Measurements from ENCODE around the gene STAT5B. TPM values are rescaled to one million over a fixed set of nuclear protein-coding genes. Genes with fewer than 3 reads are reported as not detected.

STAT5B gene
- total and polyA plus RNA-seq, 2 of the 8 experiments (the other 6 are each of a cell fraction or from before 2014, with no cell fraction given), result 35.3 to 52.6 TPM

- H3K27me3 ChIP-seq (replicated peaks in 1 of 4; ENCODE audit: control insufficient read depth in 3 of 4, extremely low read depth in 1 of 4, insufficient read depth in 3 of 4, low read length in 3 of 4), result peaks cover 0 to 14% (median 11%) of the 10 kb centered on the region in 4 experiments; a peak in 5 of 7 replicates
- ChIA-PET CTCF (ENCODE audit: partially characterized antibody) (interaction anchor here (0.9 to 2.4 kb wide), 7 partner anchors 9 to 256 kb away, joined by 3 to 6 read pairs (median 3); no protein-coding TSS in a partner anchor), POLR2A (ENCODE audit: partially characterized antibody) (interaction anchor here (1.4 kb wide), 1 partner anchor 8 kb away, joined by 3 read pairs; the partner anchor contains the start of gene STAT5B)
- H3K27ac ChIP-seq (ENCODE audit: low read depth, low read length), result no peak overlapping the region
- WGBS, 2 experiments (ENCODE audit: extremely low coverage in 1 of 2, insufficient coverage in 1 of 2, insufficient read length in 1 of 2, insufficient replicate concordance in 2 of 2, low coverage in 1 of 2, low lambda C conversion rate in 2 of 2, missing lambda C conversion rate in 1 of 2), result 95% methylated on average over 7 of the region's 7 CpGs; no CpG with 5 or more reads in 1 of the 2 experiments
- no peak overlapping the region for H4K91ac ChIP-seq (replicated peaks; ENCODE audit: insufficient read length, low read length)
- H3K4me3 ChIP-seq (ENCODE audit: extremely low read depth in 1 of 4, insufficient read depth in 2 of 4, low read depth in 3 of 4, low read length in 4 of 4), result no peak overlapping the region
- H2BK120ac ChIP-seq (replicated peaks; ENCODE audit: low read depth, low read length), result no peak overlapping the region
- no peaks in the 10 kb centered on the region for H3K36me3 ChIP-seq (ENCODE audit: control insufficient read depth in 2 of 4, insufficient read depth in 4 of 4, low read length in 3 of 4)
- H3K23me2 ChIP-seq (ENCODE audit: low read depth, low read length), result no peaks in the 10 kb centered on the region; the same call in 1 of the 2 replicates
- H3K9ac ChIP-seq (replicated peaks in 1 of 4; ENCODE audit: extremely low read depth in 1 of 4, low read depth in 3 of 4, low read length in 3 of 4), result no peak overlapping the region; a peak in 1 of 7 replicates
- no peaks in the 10 kb centered on the region for H4K20me1 ChIP-seq (replicated peaks in 1 of 2; ENCODE audit: control insufficient read depth in 1 of 2, insufficient read depth in 2 of 2, low read length in 2 of 2)
- no peak overlapping the region for H3K4me2 ChIP-seq (ENCODE audit: insufficient read depth in 1 of 2, low read depth in 2 of 2, low read length in 2 of 2)
- no peak overlapping the region for H4K8ac ChIP-seq (ENCODE audit: extremely low read depth, insufficient read depth, low read length)
- H3K56ac ChIP-seq (replicated peaks; ENCODE audit: insufficient read length, low read depth, low read length), result no peak overlapping the region
- no peak overlapping the region for H2AFZ ChIP-seq (ENCODE audit: low read length)
- peaks cover 0 to 12% (median 8%) of the 10 kb centered on the region in 4 experiments; a peak in 5 of 7 replicates for H3K4me1 ChIP-seq (replicated peaks in 1 of 4; ENCODE audit: control insufficient read depth in 3 of 4, insufficient read depth in 4 of 4, low read length in 3 of 4)
- no peak overlapping the region for H3K4ac ChIP-seq (replicated peaks; ENCODE audit: insufficient read length, low read depth, low read length)
- H2BK5ac ChIP-seq (ENCODE audit: low read depth, low read length), result 0 out of 2 replicates have a peak overlapping the region, but pooled peaks have one; percentile 49
- H3K9me3 ChIP-seq (ENCODE audit: insufficient read depth in 2 of 2, low read depth in 1 of 2, low read length in 1 of 2), result no peaks in the 10 kb centered on the region
- H3K23ac ChIP-seq (ENCODE audit: insufficient read length), result no peak overlapping the region
- H2BK20ac ChIP-seq (ENCODE audit: low read length), result no peak overlapping the region
- H2AK5ac ChIP-seq (ENCODE audit: low read depth, low read length), result no peak overlapping the region
- FAIRE-seq (no peak), DNase-seq (ENCODE audit: low read depth in 1 of 2, low spot score in 2 of 2) (no peak)
- no peaks in the 10 kb centered on the region for H3K79me2 ChIP-seq (ENCODE audit: control insufficient read depth in 1 of 2, insufficient read depth in 2 of 2, low read length in 2 of 2)
- no peak overlapping the region for H3K14ac ChIP-seq (ENCODE audit: insufficient read length)
- H3K79me1 ChIP-seq (ENCODE audit: low read depth, low read length), result no peaks in the 10 kb centered on the region
- no peak overlapping the region for H4K5ac ChIP-seq (ENCODE audit: insufficient read length, low read depth, low read length)
- H2BK15ac ChIP-seq (ENCODE audit: low read length), result peak overlapping the region; percentile 81; the same call in 1 of the 2 replicates
- H2BK12ac ChIP-seq (ENCODE audit: low read depth, low read length), result no peak overlapping the region
- H3K18ac ChIP-seq (ENCODE audit: extremely low read depth, low read length), result no peak overlapping the region; the same call in 1 of the 2 replicates
- TF ChIP-seq MAX (IDR thresholded peaks at IDR 0.05) (no peak), SUZ12 (IDR thresholded peaks at IDR 0.05; ENCODE audit: low read length) (no peak), ATF3 (IDR thresholded peaks at IDR 0.05; ENCODE audit: insufficient read depth, low read depth, low read length) (no peak), GTF2F1 (IDR thresholded peaks at IDR 0.05; ENCODE audit: borderline replicate concordance, low read depth, low read length) (no peak), YY1 (IDR thresholded peaks at IDR 0.05; ENCODE audit: low read depth, low read length) (no peak), SRF (IDR thresholded peaks at IDR 0.05; ENCODE audit: low read depth, low read length) (no peak), TBP (IDR thresholded peaks at IDR 0.05; ENCODE audit: low read depth, low read length) (no peak), NRF1 (IDR thresholded peaks at IDR 0.05; ENCODE audit: low read depth, low read length) (no peak), NANOG (IDR thresholded peaks at IDR 0.05; ENCODE audit: insufficient read depth, low read depth, low read length, poor library complexity, severe bottlenecking) (no peak), USF2 (IDR thresholded peaks at IDR 0.05; ENCODE audit: low read length) (no peak)
Observed at GRCh38 chr17:42283241-42284023, 7.2 kb upstream of the STAT5B start.

Data from H1 (cell line).